NCI-H2227 (cell line): ENCODE results near the gene SCARB1.
A peak's percentile ranks its signal among the peaks of the same experiment; 100 is the strongest.

Source experiments
- DNase-seq: peaks from one replicate; lab custom pipeline; 2025; ENCODE audit not compliant: unreplicated experiment; lab: John Stamatoyannopoulos, UW

Gene SCARB1

GRCh38 chr12:124824195-124824594, 39.5 kb downstream of the SCARB1 start:
- DNase-seq = no peak

- no peak for DNase-seq
Measured at GRCh38 chr12:124823272-124823970, 40.2 kb downstream of the SCARB1 start.

GRCh38 chr12:124822218-124822617, 41.4 kb downstream of the SCARB1 start:
- DNase-seq = no peak

- no peak for DNase-seq
Measured at GRCh38 chr12:124821252-124822200, 42.1 kb downstream of the SCARB1 start.

GRCh38 chr12:124820199-124820598, 43.5 kb downstream of the SCARB1 start:
- DNase-seq = no peak

- no peak for DNase-seq
Measured at GRCh38 chr12:124819525-124819924, 44.1 kb downstream of the SCARB1 start.

GRCh38 chr12:124819080-124819479, 44.6 kb downstream of the SCARB1 start:
- no peak for DNase-seq

GRCh38 chr12:124817076-124818000, 46.3 kb downstream of the SCARB1 start:
- no peak for DNase-seq

- DNase-seq = no peak
Measured at GRCh38 chr12:124816295-124816854, 47.3 kb downstream of the SCARB1 start.

- peak; percentile 37 for DNase-seq
Measured at GRCh38 chr12:124814741-124815613, 48.7 kb downstream of the SCARB1 start.

- DNase-seq = no peak
Measured at GRCh38 chr12:124813782-124814181, 49.9 kb downstream of the SCARB1 start.

- DNase-seq = no peak
Measured at GRCh38 chr12:124812979-124813378, 50.7 kb downstream of the SCARB1 start.

- DNase-seq = no peak
Measured at GRCh38 chr12:124812356-124812755, 51.3 kb downstream of the SCARB1 start.

GRCh38 chr12:124811633-124812032, 52.0 kb downstream of the SCARB1 start:
- no peak for DNase-seq

- no peak for DNase-seq
Measured at GRCh38 chr12:124809878-124810277, 53.8 kb downstream of the SCARB1 start.

GRCh38 chr12:124809391-124809790, 54.3 kb downstream of the SCARB1 start:
- DNase-seq = no peak

GRCh38 chr12:124808272-124808671, 55.4 kb downstream of the SCARB1 start:
- DNase-seq = no peak

GRCh38 chr12:124805876-124806668, 57.6 kb downstream of the SCARB1 start:
- DNase-seq = no peak

- DNase-seq = no peak
Measured at GRCh38 chr12:124805050-124805449, 58.6 kb downstream of the SCARB1 start.
